HUES48 (cell line): Measurements from ENCODE around the gene BNC2.

Source experiments
- H3K27ac ChIP-seq: one replicate; pipeline ENCODE4 v1.7.0; 2013; ENCODE audit warnings: low read depth, low read length, inconsistent platforms
- H3K27me3 ChIP-seq: 2 replicates; pipeline ENCODE4 v1.6.1; 2013; ENCODE audit warnings: mild to moderate bottlenecking, low read length; ENCODE audit not compliant: control insufficient read depth, insufficient read depth
- H3K36me3 ChIP-seq: 2 replicates; pipeline ENCODE4 v1.6.1; 2013; ENCODE audit warnings: low read length; ENCODE audit not compliant: control insufficient read depth, insufficient read depth
- H3K4me1 ChIP-seq: 2 replicates; pipeline ENCODE4 v1.6.1; 2013; ENCODE audit warnings: mild to moderate bottlenecking, low read length; ENCODE audit not compliant: control insufficient read depth, insufficient read depth
- H3K4me3 ChIP-seq: 2 replicates; pipeline ENCODE4 v1.5.1; 2013; ENCODE audit warnings: mild to moderate bottlenecking, low read depth, low read length
- H3K9ac ChIP-seq: 2 replicates; pipeline ENCODE4 v1.6.1; 2013; ENCODE audit warnings: mild to moderate bottlenecking, low read depth, low read length, moderate library complexity
- H3K9me3 ChIP-seq: 2 replicates; pipeline ENCODE4 v1.6.1; 2013; ENCODE audit warnings: low read length; ENCODE audit not compliant: control insufficient read depth, insufficient read depth

Gene BNC2

DNA sequence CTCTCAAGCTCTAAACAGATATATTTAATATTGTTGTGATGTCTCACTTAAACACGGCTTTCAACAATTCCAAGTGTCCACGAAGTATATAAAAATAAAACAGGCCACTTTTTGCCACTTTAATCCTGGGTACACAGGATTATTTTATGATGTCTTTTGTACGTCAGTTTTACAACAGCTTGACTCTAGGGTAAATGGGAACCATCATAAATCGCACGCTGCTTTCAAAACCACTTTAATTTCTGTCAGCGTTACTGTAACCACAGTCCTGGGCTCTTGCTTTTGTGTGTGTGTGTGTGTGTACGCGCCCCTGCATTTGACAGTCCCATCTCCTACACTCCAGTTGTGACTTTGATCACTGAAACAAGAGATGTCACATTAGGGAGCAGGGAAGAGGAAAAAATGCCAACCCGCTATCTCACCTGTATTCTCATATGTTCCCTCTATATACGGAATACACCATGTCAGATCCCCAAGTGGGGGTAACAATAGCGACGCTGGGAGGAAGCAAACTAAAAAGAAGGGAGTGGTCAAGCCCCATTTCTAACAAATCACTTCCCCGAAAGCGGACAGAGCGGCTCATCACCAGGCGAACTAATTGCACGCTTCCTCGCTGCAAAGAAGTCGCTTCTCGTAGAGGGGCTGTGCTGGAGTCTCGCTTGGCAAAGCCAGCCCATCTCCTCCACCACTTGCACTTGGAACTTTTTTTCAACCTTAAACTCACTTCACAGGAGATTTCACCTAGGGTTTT lies 1.2 kb downstream of the BNC2 start:
- peaks cover 57% of the 10 kb centered on the region for H3K4me1 ChIP-seq

DNA sequence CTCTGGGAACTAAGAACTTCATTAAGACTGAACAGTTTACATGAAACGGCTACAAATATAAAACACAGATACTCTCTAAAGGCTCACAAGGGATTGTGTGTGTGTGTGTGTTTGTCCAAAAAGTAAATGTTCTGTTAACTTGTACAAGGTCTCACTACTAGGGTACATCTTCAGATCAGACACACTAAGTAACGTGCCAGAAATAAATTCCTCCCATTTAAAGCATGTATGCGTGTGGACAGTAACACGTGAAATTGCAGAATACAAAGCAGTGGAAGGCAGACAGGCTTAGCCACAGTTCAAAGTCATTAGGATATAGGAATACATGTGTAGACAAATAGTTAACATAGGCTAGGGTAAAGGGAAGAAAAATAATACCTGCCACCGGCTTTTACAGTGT lies 1.8 kb downstream of the BNC2 start:
- Histone ChIP-seq H3K27ac (no peak overlapping the region), H3K9ac (no peak overlapping the region), H3K4me1 (peaks cover 55% of the 10 kb centered on the region), H3K9me3 (no peaks in the 10 kb centered on the region), H3K4me3 (peak overlapping the region; percentile 80), H3K27me3 (peaks cover 7% of the 10 kb centered on the region; the same call in 1 of the 2 replicates), H3K36me3 (no peaks in the 10 kb centered on the region)

More for the DNA sequence above, 1.2 kb downstream of the BNC2 start:
- no peaks in the 10 kb centered on the region for H3K36me3 ChIP-seq
- H3K4me3 ChIP-seq = peak overlapping the region; percentile 80
- H3K9ac ChIP-seq = peak overlapping the region; percentile 63; the same call in 1 of the 2 replicates
- H3K9me3 ChIP-seq = no peaks in the 10 kb centered on the region
- H3K27ac ChIP-seq = peak overlapping the region; percentile 75
- H3K27me3 ChIP-seq = peaks cover 7% of the 10 kb centered on the region; the same call in 1 of the 2 replicates

DNA sequence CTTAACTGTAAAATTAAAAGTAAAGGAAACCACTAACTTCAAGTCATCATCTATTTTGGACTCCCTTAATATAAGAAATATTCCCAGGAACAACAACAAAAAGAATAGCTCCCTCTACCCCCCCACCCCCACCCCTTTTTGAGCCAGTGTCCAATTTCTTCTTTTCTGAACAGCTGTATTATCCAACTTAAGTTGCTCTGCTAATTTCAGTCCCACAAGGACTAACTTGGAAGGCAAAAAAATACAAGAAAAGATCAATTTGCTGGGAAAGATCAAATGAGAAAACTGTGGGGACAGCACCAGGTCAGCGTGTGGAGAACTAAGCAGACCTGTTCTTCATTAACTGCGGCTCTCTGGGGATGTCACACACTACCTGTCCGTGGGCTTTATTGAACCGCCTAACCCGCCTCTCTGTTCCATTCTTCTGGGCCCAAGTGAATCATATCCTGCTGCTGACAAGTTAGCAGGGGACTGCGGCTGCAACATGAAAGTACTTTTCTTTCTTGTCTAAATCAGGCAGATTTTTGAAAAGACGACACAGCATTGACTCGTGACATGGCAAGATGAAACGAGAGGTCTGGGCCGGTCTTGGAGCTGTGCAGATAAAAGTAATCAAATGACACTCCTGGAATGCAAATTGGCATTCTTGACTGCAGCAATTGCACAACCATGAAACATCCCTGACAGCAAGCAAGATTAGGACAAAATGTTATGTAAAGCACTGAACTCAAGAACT lies 2.7 kb downstream of the BNC2 start:
- Histone ChIP-seq H3K4me3 (peak overlapping the region; percentile 36), H3K36me3 (no peaks in the 10 kb centered on the region)

DNA sequence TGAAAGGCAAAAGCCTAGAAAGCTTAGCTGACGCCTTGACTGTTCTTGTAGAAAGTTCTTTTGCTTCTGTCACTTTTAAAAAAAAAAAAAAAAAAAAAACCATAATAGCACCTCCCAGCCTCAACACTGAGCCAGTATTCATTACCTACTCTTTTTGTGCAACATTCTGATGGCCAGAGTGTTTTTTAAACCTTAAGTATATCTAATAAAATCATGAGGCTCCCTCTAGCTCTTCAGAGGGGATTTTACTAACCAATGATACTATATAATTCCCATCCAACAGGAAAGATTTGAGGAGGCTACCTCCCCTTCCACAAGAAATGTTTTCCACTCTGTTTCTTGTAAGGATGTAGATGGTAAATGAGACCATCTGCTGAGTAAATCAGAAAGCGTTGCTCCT lies 3.9 kb downstream of the BNC2 start:
- Histone ChIP-seq H3K27me3 (peaks cover 7% of the 10 kb centered on the region; the same call in 1 of the 2 replicates), H3K4me3 (no peak overlapping the region), H3K4me1 (peaks cover 44% of the 10 kb centered on the region), H3K9me3 (no peaks in the 10 kb centered on the region), H3K36me3 (no peaks in the 10 kb centered on the region; the same call in 1 of the 2 replicates), H3K27ac (no peak overlapping the region), H3K9ac (no peak overlapping the region)

More for the DNA sequence above, 2.7 kb downstream of the BNC2 start:
- Histone ChIP-seq H3K4me1 (peaks cover 48% of the 10 kb centered on the region), H3K27ac (no peak overlapping the region), H3K9me3 (no peaks in the 10 kb centered on the region), H3K27me3 (peaks cover 7% of the 10 kb centered on the region; the same call in 1 of the 2 replicates), H3K9ac (no peak overlapping the region)

DNA sequence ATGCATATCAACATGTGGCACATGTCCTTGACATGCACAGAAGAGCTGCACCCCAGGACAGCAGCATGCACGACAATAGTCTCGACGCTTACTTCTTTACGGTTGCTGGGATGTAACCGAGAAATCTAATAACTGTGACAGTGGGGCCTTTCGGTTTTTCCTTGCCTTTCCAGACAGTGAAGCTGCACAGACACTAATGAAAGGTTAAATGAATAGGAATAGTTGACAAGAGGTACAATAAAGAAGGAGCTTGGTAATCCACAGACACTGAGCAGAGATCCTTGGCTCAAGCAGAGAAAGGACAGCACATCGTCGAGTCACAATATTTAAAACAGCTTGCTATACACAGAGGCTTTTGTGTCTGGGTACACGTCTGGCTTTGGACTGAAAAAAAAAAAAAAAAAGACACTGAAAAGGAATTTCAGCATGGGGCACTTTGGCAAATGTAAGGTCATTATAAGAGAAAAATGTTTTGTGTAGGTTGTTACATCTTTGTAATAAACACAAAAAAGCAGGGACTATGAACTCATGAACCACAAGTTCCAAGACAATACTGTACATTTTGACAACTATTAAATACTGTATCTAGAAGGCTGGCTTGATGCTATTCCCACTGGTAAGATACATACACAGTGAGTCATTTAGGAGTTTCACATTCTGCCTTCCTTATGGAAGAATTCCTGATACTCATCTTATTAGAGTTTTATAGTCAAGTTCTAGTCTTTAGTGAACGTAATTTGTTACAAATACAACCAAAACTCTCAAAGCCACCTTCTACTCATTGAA lies 5.6 kb downstream of the BNC2 start:
- H3K4me3 ChIP-seq = no peak overlapping the region
- H3K27me3 ChIP-seq = peaks cover 7% of the 10 kb centered on the region; the same call in 1 of the 2 replicates
- no peak overlapping the region for H3K9ac ChIP-seq
- peaks cover 44% of the 10 kb centered on the region for H3K4me1 ChIP-seq
- H3K27ac ChIP-seq = peak overlapping the region; percentile 21
- no peaks in the 10 kb centered on the region for H3K9me3 ChIP-seq
- no peaks in the 10 kb centered on the region; the same call in 1 of the 2 replicates for H3K36me3 ChIP-seq

DNA sequence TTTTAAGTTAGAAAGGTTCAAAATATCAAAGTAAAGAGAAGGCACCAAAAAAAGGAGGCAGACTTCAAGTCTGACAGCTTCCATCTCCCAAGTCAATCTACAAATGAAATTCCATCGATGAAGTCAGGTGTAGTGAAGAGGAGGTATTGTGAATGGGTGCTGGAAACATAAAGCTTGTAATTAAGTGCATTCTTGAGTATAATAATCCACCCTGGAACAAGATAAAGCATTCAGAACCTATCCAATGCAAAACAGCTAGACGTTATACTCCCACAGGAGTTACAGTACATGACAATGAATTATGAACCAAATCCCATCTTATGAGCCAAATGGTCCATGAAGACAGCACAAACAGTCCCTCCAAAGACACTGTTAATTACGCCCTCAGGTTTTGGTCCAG lies 22.3 kb downstream of the BNC2 start:
- Histone ChIP-seq H3K4me1 (peaks cover 20% of the 10 kb centered on the region), H3K27me3 (no peaks in the 10 kb centered on the region), H3K27ac (no peak overlapping the region), H3K4me3 (no peak overlapping the region), H3K9ac (no peak overlapping the region), H3K36me3 (no peaks in the 10 kb centered on the region), H3K9me3 (no peaks in the 10 kb centered on the region)

DNA sequence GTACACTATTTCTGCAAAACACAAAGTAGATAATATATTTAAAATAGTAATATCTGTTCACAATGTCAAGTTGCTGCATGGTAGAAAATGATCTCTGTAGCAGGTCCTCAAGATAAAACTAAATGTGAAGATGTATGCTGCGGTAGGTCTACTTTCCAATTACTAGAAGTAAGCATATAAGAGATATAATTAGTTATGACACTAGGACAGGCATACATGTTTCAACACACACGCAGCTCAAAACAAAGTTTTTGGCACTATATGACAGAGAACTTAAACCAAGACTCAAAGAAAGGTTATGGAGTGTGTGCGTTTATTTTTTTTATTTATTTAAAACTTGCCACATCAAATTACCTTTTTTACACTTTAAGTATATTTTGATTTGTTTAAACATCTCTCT lies 23.5 kb downstream of the BNC2 start:
- Histone ChIP-seq H3K27ac (no peak overlapping the region), H3K4me1 (peaks cover 9% of the 10 kb centered on the region; the same call in 1 of the 2 replicates), H3K9me3 (no peaks in the 10 kb centered on the region), H3K27me3 (no peaks in the 10 kb centered on the region), H3K4me3 (no peak overlapping the region), H3K36me3 (no peaks in the 10 kb centered on the region), H3K9ac (no peak overlapping the region)

DNA sequence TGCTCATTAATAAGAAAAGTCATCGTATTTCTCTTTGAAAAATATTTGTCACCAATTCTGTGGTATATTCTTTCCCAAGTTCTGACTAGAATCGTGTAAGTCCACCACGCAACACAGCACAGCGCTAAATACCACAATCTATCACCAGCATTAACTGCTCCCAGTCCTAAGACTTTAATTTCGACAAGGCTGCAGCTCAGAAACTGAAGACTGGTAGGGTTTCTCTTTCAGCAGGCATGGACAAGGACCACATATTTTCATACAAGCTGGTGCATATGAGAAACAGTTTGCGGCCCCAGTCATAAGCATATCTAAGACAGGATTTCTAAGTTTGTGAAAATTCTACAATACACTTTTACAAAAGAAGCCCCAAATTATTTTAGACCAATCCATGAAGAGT lies 24.1 kb downstream of the BNC2 start:
- no peaks in the 10 kb centered on the region for H3K36me3 ChIP-seq
- H3K4me3 ChIP-seq = no peak overlapping the region
- H3K27ac ChIP-seq = no peak overlapping the region
- H3K9ac ChIP-seq = no peak overlapping the region
- H3K4me1 ChIP-seq = peaks cover 8% of the 10 kb centered on the region; the same call in 1 of the 2 replicates
- H3K9me3 ChIP-seq = no peaks in the 10 kb centered on the region
- no peaks in the 10 kb centered on the region for H3K27me3 ChIP-seq

DNA sequence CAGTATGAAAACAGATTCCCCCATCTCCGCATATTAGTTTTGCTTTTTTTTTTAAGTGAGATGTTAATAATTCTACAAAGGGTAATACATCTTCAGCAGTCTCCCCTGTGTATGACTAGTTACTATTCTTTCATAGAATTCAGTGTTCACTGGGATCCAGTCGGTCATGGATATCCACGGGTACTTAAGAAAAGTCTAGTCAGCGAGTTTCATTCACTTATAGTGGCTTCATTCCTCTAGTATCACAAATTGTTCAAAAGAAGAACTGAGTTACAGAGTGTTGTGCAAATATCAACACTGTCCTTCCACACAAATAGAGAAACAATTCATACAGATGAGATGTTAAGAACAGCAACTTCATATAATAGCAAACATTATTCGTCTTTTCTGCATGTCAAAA lies 35.7 kb downstream of the BNC2 start:
- Histone ChIP-seq H3K27me3 (no peaks in the 10 kb centered on the region), H3K36me3 (no peaks in the 10 kb centered on the region), H3K27ac (no peak overlapping the region), H3K4me3 (no peak overlapping the region), H3K4me1 (peaks cover 21% of the 10 kb centered on the region), H3K9me3 (no peaks in the 10 kb centered on the region), H3K9ac (no peak overlapping the region)

DNA sequence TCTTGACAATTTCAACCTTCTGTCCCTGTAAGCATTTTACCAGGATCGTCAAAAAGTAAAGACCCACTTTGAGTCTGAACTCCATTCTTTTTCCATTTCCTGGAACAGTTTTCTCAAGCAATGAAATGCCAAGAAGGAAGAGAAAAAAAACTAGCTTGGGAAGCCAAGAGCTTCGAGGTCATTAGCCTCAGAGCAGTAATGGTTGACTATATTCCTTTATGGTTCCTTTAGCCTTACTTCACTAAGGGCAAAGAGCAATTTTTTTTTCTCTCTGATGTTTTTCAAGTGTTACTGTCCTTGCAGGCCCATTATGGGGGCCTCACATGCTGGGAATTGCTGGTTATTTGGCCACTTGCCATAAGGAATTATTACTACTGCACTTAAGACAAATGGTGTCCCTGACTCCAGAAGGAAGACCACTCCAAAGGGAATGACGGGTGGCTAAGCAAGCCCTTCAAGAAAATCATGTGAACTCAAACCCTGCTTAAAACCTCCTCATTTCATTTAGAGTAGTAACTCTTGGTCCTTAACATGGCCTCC lies 37.1 kb downstream of the BNC2 start:
- Histone ChIP-seq H3K9me3 (no peaks in the 10 kb centered on the region), H3K36me3 (no peaks in the 10 kb centered on the region), H3K9ac (no peak overlapping the region), H3K4me3 (no peak overlapping the region), H3K27me3 (no peaks in the 10 kb centered on the region), H3K4me1 (peaks cover 34% of the 10 kb centered on the region), H3K27ac (no peak overlapping the region)
